IMR-90 (cell line): ENCODE measurements around the gene IL34. TPM values are rescaled to one million over a fixed set of nuclear protein-coding genes. Genes with fewer than 3 reads are reported as not detected.

ENCODE experiments used
- ATAC-seq: fragments of 200-7000 bp; cut with Tn5 transposase; 2 replicates; pipeline ENCODE4 v1.9.1; 2020; ENCODE audit warnings: low read depth, mild to moderate bottlenecking, moderate library complexity
- BruUV-seq: library from RNA; stranded (reverse); fragments of 400-500 nt; replicated peaks from 2 replicates; lab custom pipeline; 2021; lab: Mats Ljungman, UMichigan
- CTCF ChIA-PET: fragments of 300-600 bp; formaldehyde crosslinking; extraction: SDS; loops from one replicate; lab custom pipeline; 2021; ENCODE audit warnings: antibody characterized with exemption; lab: Yijun Ruan, JAX
- POLR2A ChIA-PET: fragments of 300-600 bp; sonication (Branson Sonifier 250); formaldehyde crosslinking; loops from one replicate; lab custom pipeline; 2022; ENCODE audit warnings: antibody characterized with exemption; ENCODE audit not compliant: unreplicated experiment; lab: Charles Lee
- DNase-seq: peaks from one replicate; pipeline ENCODE4 v3.0.0; 2013
- H2AFZ ChIP-seq: replicated peaks from 2 replicates; pipeline ENCODE3; 2013; ENCODE audit warnings: low read length, mild to moderate bottlenecking; ENCODE audit not compliant: poor library complexity
- H2AK5ac ChIP-seq: 2 replicates; pipeline ENCODE4 v1.6.1; 2013; ENCODE audit warnings: low read depth, low read length, inconsistent platforms
- H2AK9ac ChIP-seq: replicated peaks from 2 replicates; pipeline ENCODE3; 2013; ENCODE audit warnings: mild to moderate bottlenecking, low read depth, low read length, moderate library complexity; ENCODE audit not compliant: poor library complexity
- H2BK120ac ChIP-seq: 2 replicates; pipeline ENCODE4 v1.6.1; 2013; ENCODE audit warnings: low read depth, low read length, inconsistent platforms
- H2BK15ac ChIP-seq: 3 replicates; pipeline ENCODE4 v1.6.1; 2013; ENCODE audit warnings: low read depth, low read length, inconsistent platforms
- H2BK20ac ChIP-seq: 2 replicates; pipeline ENCODE4 v1.6.1; 2013; ENCODE audit warnings: low read depth, mild to moderate bottlenecking, inconsistent platforms, low read length, moderate library complexity
- H2BK5ac ChIP-seq: 2 replicates; pipeline ENCODE4 v1.6.1; 2013; ENCODE audit warnings: mild to moderate bottlenecking, low read depth, low read length, inconsistent platforms; ENCODE audit not compliant: poor library complexity, severe bottlenecking
- H3K14ac ChIP-seq: replicated peaks from 2 replicates; pipeline ENCODE4 v1.6.1; 2013; ENCODE audit warnings: low read depth, low read length, inconsistent platforms
- H3K18ac ChIP-seq: 2 replicates; pipeline ENCODE4 v1.6.1; 2013; ENCODE audit warnings: low read depth, low read length, control low read depth
- H3K23ac ChIP-seq: 2 replicates; pipeline ENCODE4 v1.6.1; 2013; ENCODE audit warnings: low read depth, low read length, inconsistent platforms
- H3K27ac ChIP-seq: 2 replicates; pipeline ENCODE4 v1.5.1; 2013; ENCODE audit warnings: mild to moderate bottlenecking, control low read depth, low read length; ENCODE audit not compliant: insufficient read depth
- H3K27me3 ChIP-seq: 2 replicates; pipeline ENCODE4 v1.6.1; 2013; ENCODE audit warnings: low read length; ENCODE audit not compliant: control insufficient read depth, insufficient read depth
- H3K36me3 ChIP-seq: 2 replicates; pipeline ENCODE4 v1.6.1; 2013; ENCODE audit warnings: low read length, mixed read lengths; ENCODE audit not compliant: control insufficient read depth, insufficient read depth
- H3K4ac ChIP-seq: 2 replicates; pipeline ENCODE4 v1.6.1; 2013; ENCODE audit warnings: low read depth, low read length, inconsistent platforms
- H3K4me1 ChIP-seq: 2 replicates; pipeline ENCODE4 v1.6.1; 2013; ENCODE audit warnings: low read length, mixed read lengths; ENCODE audit not compliant: control insufficient read depth, insufficient read depth
- H3K4me2 ChIP-seq: 2 replicates; pipeline ENCODE4 v1.6.1; 2013; ENCODE audit warnings: low read depth, mild to moderate bottlenecking, control low read depth, low read length, moderate library complexity
- H3K4me3 ChIP-seq: 2 replicates; pipeline ENCODE4 v1.5.1; 2013; ENCODE audit warnings: low read depth, mild to moderate bottlenecking, control low read depth, low read length, moderate library complexity; ENCODE audit not compliant: insufficient read depth
- H3K56ac ChIP-seq: 2 replicates; pipeline ENCODE4 v1.6.1; 2013; ENCODE audit warnings: low read length, inconsistent platforms; ENCODE audit not compliant: insufficient read depth; ENCODE audit errors: extremely low read depth
- H3K79me1 ChIP-seq, 2 experiments: 2 replicates each; pipeline ENCODE4 v1.6.1; 2013; ENCODE audit warnings: low read length in 2 of 2, inconsistent platforms in 1 of 2, low read depth in 1 of 2
- H3K9ac ChIP-seq: 2 replicates; pipeline ENCODE4 v1.6.1; 2013; ENCODE audit warnings: low read depth, low read length, control low read depth
- H3K9me1 ChIP-seq: 2 replicates; pipeline ENCODE4 v1.6.1; 2013; ENCODE audit warnings: low read length, inconsistent platforms; ENCODE audit not compliant: insufficient read depth
- H3K9me3 ChIP-seq: 2 replicates; pipeline ENCODE4 v1.6.1; 2013; ENCODE audit warnings: low read length; ENCODE audit not compliant: control insufficient read depth, insufficient read depth
- H4K20me1 ChIP-seq: 2 replicates; pipeline ENCODE4 v1.6.1; 2013; ENCODE audit warnings: low read length, inconsistent platforms; ENCODE audit not compliant: insufficient read depth
- H4K5ac ChIP-seq: 2 replicates; pipeline ENCODE4 v1.6.1; 2013; ENCODE audit warnings: mild to moderate bottlenecking, low read depth, low read length, control low read depth
- H4K8ac ChIP-seq, 2 experiments: 2 replicates each; pipeline ENCODE4 v1.6.1; 2013; ENCODE audit warnings: low read depth in 2 of 2, low read length in 2 of 2, control low read depth in 1 of 2, inconsistent platforms in 1 of 2
- H4K91ac ChIP-seq: 2 replicates; pipeline ENCODE4 v1.6.1; 2013; ENCODE audit warnings: low read depth, low read length, inconsistent platforms; ENCODE audit not compliant: insufficient read depth
- CEBPB ChIP-seq: IDR thresholded peaks from 2 replicates; pipeline ENCODE4 v1.6.1; 2012; ENCODE audit warnings: low read depth, low read length, improper control_type of control experiment
- RCOR1 ChIP-seq: IDR thresholded peaks from 2 replicates; pipeline ENCODE4 v1.6.1; 2012; ENCODE audit warnings: mild to moderate bottlenecking, low read length, improper control_type of control experiment; ENCODE audit not compliant: insufficient replicate concordance
- WGBS, 2 experiments: methylation state at CpG; one replicate each; pipeline versions ENCODE4 v1.1.5 to v1.1.7; 2013; ENCODE audit warnings: missing lambda C conversion rate in 2 of 2; ENCODE audit not compliant: insufficient read length in 1 of 2; ENCODE audit errors: extremely low coverage in 2 of 2; 5-methylcytosine and 5-hydroxymethylcytosine counted together
- dilution Hi-C: fragments of 300-500 bp; cut with HindIII; formaldehyde crosslinking; loops from one replicate; pipeline ENCODE4 v1.14.3; 2018; ENCODE audit warnings: low sequenced_read_pairs; ENCODE audit not compliant: unreplicated experiment
- in situ Hi-C: fragments of 300-500 bp; cut with MboI; formaldehyde crosslinking; loops from 3 replicates; pipeline ENCODE4 v1.14.3; 2019; ENCODE audit warnings: low sequenced_read_pairs, inconsistent platforms, mixed read lengths
- intact Hi-C: fragments of 100-400 bp; cut with micrococcal nuclease; formaldehyde crosslinking; loops from 2 replicates; pipeline ENCODE4 v1.10.0; 2022
- polyA plus RNA-seq, 3 experiments: library from polyadenylated mRNA; depleted of rRNA; stranded (reverse); fragments of >200 nt; gene quantifications; 2 replicates each; pipeline ENCODE4 v1.2.3, GENCODE V29; 2012; ENCODE audit warnings: low replicate concordance in 1 of 3
- total RNA-seq: library from RNA; depleted of rRNA; stranded (reverse); fragments of >200 nt; gene quantifications from 2 replicates; pipeline ENCODE4 v1.2.3, GENCODE V29; 2012

The IL34 gene
- total and polyA plus RNA-seq, 2 of the 4 experiments (the other 2 are of a cell fraction): 1.3 to 2.5 TPM

DNA sequence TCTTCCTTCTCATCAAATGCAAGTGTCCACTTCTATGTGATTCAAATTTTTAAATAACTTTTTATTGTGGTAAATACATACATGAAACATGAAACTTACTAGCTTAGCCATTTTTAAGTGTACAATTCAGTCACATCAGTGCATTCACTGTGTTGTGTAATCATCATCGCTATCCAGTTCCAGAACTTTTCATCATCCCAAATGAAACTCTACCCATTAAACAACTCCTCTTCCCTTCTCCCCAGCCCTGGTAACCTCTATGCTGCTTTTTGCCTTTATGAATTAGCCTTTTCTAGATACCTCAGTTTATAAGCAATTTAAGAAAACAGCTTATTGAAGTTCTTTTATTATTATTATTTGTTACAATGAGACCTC lies 41.1 kb upstream of the IL34 start:
- Histone ChIP-seq H3K14ac (no peak overlapping the region), H3K9ac (no peak overlapping the region), H3K4me2 (no peak overlapping the region), H4K5ac (no peak overlapping the region), H2AFZ (no peak overlapping the region), H4K20me1 (no peaks in the 10 kb centered on the region), H3K56ac (no peak overlapping the region), H3K4ac (no peak overlapping the region), H2BK120ac (no peak overlapping the region), H2BK20ac (no peak overlapping the region), H3K4me3 (no peak overlapping the region), H2AK9ac (no peak overlapping the region), H4K91ac (no peak overlapping the region), H3K27ac (no peak overlapping the region), H4K8ac (no peak overlapping the region), H2BK15ac (no peak overlapping the region), H3K27me3 (peaks cover 6% of the 10 kb centered on the region), H3K36me3 (no peaks in the 10 kb centered on the region), H3K9me3 (no peaks in the 10 kb centered on the region), H3K9me1 (no peaks in the 10 kb centered on the region), H3K18ac (no peak overlapping the region), H2BK5ac (no peak overlapping the region), H2AK5ac (no peak overlapping the region), H3K4me1 (no peaks in the 10 kb centered on the region; the same call in 1 of the 2 replicates), H3K79me1 (no peaks in the 10 kb centered on the region), H3K23ac (no peak overlapping the region)
- ATAC-seq: peak; percentile 71
- TF ChIP-seq CEBPB: peak; percentile 70
- TF ChIP-seq RCOR1: no peak
- whole genome bisulfite sequencing, 2 experiments: 57% methylated on average over 1 of the region's 1 CpG; no CpG with 5 or more reads in 1 of the 2 experiments
- peak; percentile 38 for DNase-seq
- POLR2A ChIA-PET: no interaction called here
- in situ Hi-C loops: no loop called here
- BruUV-seq: no TSS peak
- CTCF ChIA-PET: no interaction called here
- dilution Hi-C loops: no loop called here
- intact Hi-C loops: no loop called here
